NOMO-1 treated with dmso at 0.1 percent for 144 hours (cell line): ENCODE results near the gene STK11IP.

Experiments used
- DNase-seq: peaks from one replicate; lab custom pipeline; 2025; ENCODE audit not compliant: unreplicated experiment; lab: John Stamatoyannopoulos, UW

Gene STK11IP

DNA sequence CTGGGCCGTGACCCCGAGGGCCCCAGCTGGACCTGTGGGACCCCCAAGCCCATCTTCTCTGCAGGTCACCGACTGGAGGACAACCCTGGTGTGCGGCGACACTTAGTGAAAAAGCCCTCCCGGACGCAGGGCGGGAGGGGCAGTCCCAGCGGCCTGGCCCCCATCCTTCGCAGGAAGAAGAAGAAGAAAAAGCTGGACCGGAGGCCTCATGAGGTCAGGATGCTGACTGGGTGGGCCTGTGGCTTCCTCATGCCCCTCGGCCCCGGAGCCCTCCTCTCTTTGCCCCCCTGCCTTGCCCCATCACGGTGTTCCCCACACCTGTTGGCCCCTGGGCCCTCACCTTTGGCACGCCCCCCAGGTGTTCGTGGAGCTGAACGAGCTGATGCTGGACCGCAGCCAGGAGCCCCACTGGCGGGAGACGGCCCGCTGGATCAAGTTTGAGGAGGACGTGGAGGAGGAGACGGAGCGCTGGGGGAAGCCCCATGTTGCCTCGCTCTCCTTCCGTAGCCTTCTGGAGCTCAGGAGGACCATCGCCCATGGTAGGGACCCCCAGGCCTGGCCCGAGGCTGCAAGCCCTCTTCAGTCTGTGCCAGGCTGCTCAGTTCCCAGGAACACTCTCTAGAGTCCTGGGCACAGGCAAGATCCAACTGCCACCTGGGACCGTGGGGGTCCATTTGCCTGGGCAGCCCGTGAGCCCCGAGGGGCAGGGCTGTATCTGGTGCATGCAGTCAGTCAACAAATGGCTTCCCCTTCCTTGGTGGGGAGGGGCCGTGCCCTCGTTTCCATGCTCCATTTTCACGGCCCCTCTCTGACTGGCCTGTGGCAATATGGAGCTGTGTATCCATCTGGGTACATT, 34.5 kb downstream of the STK11IP start:
- no peak for DNase-seq

DNA sequence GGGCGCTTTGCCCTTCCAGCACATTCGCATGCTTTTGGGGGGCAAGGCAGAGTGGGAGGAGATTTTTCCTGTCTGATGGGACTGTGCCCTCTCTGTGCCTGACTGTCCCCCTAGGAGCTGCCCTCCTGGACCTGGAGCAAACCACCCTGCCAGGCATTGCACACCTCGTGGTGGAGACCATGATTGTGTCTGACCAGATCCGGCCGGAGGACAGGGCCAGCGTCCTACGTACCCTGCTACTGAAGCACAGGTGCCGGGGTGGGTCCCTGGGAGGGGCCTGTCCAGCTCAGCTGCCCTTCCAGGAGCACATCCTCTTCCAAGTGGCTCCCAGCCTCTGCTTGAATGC, 35.1 kb downstream of the STK11IP start:
- DNase-seq, result no peak

DNA sequence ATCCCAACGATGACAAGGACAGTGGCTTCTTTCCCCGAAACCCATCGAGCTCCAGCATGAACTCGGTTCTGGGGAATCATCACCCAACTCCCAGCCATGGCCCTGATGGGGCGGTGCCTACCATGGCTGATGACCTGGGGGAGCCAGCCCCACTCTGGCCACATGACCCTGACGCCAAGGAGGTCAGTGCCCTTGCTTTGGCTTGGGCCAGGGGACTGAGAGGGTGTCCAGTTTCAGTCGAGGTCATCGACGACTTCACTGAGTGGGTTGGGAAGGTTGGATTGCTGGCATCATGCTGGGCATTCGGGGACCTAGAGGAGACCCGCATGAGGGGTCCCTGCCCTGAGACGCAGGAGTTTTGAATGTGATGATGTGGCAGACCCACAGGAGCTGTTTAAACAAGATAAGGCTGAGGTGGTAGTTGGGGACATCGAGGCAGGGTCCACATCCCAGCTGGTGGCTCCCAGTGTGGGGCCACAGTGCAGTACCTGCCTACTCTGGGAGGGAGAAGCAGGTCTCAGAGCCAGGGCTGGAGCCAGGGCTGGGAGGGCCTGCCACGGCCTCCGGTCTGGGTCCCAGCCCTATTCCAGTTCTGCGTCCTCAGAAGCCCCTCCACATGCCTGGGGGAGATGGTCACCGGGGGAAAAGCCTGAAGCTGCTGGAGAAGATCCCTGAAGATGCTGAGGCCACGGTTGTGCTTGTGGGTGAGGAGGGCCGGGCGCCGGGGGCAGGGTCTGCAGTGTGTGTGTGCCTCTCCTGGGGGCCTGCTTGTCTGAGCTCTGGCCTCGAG, 35.8 kb downstream of the STK11IP start:
- no peak for DNase-seq

DNA sequence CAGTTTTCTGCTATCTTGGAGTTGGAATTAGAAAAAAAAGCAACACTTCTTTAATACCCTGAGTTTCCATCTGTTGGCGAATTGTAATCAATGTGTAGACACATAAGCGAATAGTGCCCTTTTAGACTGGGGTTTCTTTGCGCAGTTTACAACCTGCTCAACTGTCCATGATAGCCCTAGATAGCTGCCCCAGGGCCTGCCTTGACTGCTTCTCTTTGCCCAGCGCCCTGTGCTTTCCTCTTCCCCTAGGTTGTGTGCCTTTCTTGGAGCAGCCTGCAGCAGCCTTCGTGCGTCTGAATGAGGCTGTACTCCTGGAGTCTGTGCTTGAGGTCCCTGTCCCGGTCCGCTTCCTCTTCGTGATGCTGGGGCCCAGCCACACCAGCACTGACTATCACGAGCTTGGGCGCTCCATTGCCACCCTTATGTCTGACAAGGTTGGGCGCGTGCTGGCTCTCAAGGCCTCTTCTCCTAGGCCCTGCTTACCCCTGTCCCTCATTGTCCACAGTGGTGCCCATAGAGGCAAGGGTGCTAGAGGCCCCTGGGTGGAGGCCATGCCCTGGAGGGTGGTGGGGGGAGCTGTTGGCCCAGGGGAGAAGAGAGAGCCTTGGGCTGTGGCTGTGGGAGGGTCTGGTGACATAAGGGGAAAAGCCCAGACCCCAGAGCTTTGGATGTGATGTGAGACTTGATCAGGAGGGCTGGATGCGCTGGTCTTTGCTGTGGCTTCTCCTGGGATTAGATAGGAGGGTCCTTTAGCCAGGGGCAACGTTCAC, 36.7 kb downstream of the STK11IP start:
- DNase-seq, result no peak

DNA sequence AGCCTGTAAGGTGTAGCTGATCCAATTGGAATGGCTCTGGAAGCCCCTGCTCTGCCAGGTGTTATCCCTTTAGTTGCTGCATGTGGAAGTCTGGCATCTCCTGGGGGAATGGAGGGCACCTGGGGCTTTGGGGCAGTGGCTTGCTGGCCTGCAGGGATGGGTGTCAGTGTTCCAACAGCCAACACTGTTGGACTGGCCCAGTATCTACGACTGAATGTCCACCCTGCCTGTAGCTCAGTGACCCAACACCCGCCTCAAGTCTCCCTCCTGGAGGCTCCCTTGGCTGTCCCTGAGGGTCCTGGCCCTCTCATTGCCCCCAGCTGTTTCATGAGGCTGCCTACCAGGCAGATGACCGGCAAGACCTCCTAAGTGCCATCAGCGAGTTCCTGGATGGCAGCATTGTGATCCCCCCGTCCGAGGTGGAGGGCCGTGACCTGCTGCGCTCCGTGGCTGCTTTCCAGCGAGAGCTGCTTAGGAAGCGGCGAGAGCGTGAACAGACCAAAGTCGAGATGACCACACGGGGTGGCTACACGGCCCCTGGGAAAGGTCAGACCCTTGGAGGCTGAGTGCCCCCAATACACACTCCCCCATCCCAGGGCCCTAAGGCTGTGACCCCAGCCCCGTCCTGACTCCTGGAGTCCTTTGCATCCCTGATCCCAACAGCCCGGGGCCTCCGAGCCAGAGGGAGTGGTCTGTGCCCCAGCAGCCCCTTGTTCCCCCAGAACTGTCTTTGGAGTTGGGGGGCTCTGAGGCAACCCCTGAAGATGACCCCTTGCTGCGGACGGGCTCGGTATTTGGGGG, 37.5 kb downstream of the STK11IP start:
- DNase-seq, result no peak

DNA sequence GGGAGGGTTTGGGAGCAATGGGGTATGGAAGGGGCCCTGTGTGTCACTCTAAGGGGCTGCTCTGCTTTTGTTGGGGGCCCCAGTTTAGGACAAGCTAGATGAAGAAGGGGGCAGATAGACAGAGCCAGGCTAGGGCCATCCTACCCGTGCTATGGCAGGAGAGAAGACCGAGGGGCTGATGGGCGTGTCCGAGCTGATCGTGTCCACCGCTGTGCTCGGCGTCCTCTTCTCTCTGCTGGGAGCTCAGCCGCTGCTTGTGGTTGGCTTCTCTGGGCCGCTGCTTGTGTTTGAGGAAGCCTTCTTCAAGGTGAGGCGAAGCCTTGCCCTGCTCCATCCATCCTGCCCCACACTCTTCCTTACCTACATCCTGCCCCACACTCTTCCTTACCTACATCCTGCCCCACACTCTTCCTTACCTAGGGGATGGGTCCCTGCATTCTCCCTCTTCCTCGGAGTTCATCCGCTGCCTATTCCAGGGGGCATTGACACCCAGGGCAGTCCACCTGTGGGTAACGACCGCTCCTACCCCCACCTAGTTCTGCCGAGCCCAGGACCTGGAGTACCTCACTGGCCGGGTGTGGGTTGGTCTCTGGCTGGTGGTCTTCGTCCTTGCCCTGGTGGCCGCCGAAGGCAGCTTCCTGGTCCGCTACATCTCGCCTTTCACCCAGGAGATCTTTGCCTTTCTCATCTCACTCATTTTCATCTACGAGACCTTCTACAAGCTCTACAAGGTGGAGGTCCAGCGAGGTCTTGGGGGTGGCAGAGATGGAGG, 38.7 kb downstream of the STK11IP start:
- DNase-seq, result no peak

DNA sequence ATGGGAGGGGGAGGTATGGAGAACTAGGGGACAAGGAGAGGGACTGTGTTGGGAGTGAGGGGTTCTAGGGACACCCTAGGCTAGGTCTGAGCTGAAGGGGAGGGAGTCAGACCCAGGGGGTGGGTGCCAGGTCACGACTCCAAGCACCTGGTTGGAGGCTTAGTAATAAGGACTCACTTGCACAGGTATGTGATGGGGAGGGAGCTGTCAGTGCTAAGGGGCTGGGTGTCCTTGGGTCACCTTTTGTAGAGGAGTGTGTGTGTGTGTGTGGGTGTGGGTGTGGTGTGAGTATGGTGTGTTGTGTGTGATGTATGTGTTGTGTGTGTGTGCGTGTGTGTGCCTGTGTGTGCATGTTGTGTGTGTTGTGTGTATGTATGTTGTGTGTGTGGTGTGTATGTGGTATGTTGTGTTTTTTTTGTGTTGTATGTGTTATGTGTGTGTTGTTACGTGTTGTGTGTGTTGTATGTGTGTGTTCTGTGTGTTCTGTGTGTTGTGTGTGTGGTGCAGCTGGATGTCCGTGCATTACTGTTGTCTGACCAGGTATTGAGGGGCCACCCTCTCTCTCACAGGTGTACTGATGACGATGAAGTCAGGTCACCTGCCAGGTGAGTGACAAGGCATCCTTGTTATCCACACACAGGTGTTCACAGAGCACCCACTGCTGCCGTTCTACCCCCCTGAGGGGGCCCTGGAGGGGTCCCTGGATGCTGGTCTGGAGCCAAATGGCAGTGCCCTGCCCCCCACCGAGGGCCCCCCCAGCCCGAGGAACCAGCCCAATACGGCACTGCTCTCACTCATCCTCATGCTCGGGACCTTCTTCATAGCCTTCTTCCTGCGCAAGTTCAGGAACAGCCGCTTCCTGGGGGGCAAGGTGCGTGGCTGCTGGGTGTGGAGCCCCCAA, 39.5 kb downstream of the STK11IP start:
- no peak for DNase-seq

DNA sequence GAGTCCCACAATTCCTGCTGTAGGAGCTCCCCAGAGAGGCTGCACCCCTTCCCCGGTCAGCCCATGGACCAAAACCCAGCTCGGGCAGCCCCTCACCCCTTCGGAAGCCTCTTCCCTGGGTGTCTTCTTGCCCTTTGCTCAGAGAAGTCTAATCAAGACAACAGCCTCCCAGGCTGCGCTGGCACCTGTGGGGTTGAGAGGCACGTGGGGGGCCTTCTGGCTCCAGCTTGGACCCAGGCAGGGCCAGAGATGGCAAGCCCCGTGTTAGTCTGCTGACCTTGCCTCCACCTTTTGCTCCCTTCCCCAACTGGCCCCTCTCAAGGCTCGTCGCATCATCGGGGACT, 40.2 kb downstream of the STK11IP start:
- DNase-seq, result no peak

DNA sequence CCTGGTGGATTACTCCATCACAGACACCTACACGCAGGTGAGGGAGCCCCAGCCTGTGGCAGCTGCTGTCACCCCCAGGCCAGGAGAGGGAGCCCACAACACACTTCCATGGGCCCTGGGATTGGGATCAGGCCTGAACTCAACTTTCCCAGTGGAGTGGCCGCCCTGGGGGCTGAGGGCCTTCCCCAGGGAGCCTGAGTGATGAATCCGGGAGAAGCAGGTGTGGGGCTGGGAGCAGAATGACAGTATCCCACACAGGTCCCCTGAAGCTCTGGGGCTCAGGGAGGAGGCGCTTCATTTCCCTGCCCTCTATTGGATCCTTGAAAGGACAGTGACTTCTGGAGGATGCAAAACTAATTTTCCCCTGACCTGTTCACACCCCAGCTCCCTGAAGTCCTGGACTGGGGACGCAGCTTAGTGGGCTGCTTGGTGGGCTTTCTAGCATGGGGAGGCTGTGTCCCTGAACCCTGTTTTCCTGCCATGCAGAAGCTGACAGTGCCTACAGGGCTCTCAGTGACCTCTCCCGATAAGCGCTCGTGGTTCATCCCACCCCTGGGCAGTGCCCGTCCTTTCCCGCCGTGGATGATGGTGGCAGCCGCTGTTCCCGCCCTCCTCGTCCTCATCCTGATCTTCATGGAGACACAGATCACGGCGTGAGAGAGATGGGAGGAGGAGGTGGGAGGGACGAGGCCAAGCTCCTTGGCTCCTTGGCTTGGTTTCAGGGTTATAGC, 40.7 kb downstream of the STK11IP start:
- DNase-seq, result no peak

DNA sequence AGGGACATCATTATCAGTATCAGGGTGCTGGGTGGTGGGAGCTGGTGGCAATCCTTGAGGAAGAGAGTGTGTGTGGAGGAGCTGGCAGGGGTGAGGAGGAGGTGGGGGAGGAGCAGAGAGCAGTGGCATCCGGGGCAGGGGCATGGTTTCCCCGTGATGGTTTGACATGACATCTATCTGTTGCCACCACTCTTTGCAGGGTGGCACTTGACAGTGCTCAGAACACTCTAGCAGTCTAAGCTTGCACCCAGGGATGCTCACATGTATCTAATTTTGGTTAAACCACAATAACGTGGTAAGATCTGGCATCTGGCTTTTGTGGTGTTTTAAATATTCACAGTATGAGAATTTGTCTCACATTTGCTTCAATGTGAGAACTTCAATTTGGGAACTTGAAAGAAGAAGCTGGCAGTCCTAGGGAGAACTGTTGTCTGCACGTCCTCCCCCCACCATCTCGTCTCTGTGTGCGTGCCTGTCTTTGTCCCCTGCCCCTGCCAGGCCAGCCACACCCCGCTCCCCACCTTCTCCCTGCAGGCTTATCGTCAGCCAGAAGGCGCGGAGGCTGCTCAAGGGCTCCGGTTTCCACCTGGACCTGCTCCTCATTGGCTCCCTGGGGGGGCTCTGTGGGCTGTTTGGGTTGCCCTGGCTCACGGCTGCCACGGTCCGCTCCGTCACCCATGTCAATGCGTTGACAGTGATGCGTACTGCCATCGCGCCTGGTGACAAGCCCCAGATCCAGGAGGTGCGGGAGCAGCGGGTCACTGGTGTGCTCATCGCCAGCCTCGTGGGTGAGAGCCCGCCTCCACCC, 41.5 kb downstream of the STK11IP start:
- DNase-seq, result no peak

DNA sequence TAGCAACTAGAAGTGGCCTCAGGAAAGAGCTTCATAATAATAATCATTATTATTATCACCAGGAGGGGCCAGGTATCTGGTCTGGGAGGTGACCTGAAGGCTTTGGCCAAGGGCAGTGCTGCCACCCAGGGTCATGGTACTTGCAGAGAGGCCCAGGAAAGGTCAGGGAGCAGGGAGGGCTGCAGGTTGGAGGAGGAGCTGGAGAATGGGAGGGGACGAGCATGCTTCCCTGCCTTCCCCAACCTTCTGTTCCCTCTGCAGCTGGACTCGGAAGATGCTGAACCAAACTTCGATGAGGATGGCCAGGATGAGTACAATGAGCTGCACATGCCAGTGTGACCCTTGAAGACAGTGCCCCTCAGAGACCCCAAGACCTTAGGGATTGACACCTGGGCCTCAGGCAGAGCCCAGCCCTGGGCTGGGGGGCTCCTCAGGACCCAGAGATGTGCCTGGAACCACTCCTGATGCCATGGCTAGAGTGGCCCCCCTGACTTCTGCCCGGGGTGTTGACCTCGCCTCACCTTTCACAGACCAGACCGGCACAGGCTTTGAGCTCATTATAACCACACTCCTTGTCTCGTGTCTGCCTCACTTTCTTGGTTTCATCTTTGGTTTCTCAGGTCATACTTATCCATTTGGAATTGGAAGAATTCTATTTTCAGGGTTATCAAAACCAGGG, 43.9 kb downstream of the STK11IP start:
- DNase-seq, result no peak

DNA sequence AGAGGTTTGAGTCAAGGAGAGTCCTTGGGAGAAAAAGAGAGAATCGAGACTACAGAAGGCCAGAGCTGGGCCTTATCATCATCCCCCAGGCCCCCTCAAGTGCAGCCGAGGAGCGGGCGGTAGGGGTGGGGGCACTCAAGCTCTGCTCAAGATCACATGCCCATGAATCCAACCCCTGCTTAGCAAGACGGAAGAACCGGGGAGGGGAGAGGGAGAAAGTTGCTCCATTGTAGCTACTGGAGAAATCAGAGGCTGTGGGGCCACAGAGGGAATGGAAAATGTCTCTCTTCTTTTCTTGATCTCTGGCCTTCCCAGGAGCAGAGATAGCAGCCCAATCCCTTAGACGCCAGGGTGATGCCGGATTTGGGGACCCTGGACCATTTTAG, 44.4 kb downstream of the STK11IP start:
- DNase-seq, result no peak

DNA sequence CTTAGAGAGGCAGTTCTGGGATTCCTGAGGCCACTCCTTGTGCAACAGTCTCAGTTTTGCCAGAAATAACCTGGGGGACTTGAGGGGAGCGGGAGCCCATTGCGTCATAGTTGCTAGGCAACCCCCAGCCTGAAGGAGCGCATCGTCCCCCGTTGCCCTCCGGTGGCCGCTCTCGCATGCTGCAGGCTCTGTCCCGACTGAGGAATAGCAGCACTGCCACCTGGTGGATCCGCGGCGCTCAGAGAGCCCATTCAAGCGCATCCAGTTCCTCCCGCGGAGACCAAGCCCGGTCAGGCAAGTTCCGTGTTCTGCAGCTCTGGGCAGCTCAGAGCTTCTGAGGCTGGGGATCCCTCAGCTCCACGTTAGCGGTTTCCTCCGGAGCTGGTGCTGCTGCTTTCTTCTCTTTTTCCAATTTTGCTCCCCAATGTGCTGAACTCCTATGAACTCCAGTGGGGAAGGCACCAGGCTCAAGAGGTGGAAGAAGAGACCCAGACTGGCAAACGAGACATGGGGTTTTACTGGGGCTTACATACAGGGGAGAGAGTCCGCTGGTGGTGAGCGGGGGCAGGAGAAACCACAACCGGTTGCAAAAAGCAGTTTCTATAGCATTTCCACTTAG, 44.9 kb downstream of the STK11IP start:
- DNase-seq, result peak; percentile 93

DNA sequence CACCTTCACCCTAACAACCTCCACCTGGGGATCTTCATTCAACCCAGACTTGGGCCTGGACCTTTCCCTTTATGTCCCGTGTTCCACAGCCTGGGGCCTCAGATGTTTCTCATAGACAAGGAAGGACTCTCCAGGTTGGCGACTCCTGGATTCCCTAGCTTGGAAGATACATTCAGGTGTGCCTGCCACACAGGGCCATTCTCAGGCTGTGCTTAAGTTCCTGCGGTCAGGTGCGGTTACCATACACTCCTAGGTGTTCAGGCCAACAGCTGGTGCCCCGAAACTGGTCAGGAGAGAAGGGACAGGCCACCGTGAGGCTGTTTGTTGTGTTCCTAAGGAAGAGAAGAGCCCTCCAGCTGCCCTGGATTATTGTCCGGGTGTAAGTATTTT, 45.4 kb downstream of the STK11IP start:
- DNase-seq, result no peak

DNA sequence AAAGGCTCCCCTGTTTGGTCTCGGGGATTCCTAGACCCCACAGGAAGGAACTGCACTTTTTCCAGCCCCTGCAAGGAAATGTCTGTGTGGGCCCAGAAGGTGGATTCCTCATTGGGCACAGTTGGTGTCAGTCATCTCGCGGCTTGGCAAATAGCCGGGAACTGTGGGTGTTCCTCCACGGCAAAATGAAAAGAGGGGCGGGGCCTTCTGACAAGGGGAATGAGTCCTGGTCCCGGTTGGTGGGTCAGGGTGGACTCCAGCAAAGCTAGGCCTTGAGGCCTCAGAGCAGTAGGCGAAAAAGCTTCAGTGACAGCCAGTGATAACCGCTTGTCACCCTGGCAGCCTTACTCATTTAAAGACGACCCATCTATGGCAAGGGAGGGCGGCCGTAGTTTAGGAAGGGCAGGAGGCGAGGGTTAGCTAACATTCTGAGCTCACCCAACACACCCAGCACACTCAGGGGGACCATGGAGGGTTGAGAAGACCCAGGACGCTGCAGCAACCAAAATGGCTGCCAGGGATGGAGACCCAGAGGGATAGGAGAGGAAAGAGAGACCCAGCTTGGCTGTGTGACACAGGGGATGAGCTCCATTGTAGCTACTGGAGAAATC, 46.2 kb downstream of the STK11IP start:
- no peak for DNase-seq

DNA sequence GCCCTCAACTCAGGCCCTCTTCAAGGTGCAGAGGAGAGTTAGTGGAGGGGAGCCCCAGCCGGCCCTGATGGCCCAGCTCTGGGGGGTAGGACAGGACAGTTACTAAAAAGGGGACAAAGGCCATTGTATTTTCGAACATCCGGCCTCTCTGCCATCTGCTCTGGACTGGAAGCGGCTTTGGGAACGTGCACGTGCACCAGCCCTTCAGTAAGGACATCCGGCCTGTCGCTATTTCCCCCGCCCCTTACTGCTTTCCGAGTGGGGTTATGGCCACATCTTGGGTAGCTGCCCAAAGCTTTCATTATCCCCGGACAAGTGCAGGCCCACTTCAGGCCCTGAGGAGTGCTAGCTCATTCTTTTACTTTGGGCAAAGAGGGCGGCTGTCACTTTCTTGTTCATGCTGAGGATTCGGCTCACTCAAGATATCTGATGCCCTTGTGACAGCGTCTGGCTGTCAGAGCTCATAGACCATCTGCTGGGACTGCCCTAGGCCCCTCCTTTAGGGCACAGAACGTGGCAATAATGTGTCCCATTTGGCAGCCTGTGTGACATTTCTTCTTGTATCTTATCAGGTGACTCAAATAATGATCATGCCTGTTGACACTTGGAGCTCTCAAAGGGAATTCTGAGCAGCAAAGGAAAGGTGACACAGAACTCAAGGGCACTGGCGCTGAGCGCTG, 47.3 kb downstream of the STK11IP start:
- DNase-seq, result no peak
